22Rv1 (cell line): ENCODE results near the gene EXD3.

ENCODE experiments used
- H3K27ac ChIP-seq: fragments of 450-650 bp; 2 replicates; pipeline ENCODE4 v1.5.1; 2017
- ZFX ChIP-seq: fragments of 450-650 bp; IDR thresholded peaks from 2 replicates; pipeline ENCODE4 v1.6.1; 2017; ENCODE audit warnings: antibody characterized with exemption, borderline replicate concordance
- TF ChIP-seq, protein P1 (sequence below): fragments of 450-650 bp; IDR thresholded peaks from 2 replicates; pipeline ENCODE4 v1.5.1; 2017; ENCODE audit warnings: mild to moderate bottlenecking

EXD3 gene

DNA sequence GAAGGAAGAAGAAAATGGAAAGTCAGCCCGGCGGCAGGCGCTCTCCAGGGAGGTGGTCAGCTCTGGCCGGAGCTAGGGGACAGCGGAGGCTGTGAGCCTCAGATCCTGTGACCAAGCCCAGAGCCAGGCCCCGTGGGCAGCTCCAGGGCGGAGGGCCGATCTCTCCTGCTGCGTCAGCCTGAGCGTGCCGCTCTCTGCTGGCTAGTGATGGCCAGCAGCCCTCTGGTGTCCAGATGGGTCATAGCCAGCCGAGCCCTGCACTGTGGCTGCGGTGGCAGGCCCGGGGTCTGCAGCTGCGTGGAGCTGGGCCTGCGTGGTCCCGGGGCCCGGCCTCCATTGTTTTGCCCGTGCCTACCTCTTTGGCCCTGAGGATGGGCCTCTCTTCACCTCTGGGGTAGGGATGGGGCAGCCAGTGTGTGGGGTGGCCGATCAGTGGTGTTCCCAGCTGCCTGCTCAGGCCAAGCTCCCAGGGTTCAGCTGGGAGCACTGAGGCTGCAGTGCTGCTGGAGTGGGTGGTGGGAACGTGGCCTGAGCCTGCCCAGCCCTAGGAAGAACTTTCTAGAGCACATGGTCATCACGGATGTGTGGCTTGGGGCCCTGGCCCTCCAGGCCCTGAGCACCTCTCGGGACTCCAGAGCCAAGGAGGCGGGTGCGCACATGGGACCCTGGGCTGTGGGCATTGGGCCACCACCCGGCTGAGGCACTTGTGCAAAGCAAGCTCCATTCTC lies 103.8 kb downstream of the EXD3 start:
- no peak overlapping the region for H3K27ac ChIP-seq
- TF ChIP-seq, protein P1, sequence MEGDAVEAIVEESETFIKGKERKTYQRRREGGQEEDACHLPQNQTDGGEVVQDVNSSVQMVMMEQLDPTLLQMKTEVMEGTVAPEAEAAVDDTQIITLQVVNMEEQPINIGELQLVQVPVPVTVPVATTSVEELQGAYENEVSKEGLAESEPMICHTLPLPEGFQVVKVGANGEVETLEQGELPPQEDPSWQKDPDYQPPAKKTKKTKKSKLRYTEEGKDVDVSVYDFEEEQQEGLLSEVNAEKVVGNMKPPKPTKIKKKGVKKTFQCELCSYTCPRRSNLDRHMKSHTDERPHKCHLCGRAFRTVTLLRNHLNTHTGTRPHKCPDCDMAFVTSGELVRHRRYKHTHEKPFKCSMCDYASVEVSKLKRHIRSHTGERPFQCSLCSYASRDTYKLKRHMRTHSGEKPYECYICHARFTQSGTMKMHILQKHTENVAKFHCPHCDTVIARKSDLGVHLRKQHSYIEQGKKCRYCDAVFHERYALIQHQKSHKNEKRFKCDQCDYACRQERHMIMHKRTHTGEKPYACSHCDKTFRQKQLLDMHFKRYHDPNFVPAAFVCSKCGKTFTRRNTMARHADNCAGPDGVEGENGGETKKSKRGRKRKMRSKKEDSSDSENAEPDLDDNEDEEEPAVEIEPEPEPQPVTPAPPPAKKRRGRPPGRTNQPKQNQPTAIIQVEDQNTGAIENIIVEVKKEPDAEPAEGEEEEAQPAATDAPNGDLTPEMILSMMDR, result 0 out of 2 replicates have a peak, but pooled peaks have one; percentile 7
- no peak for TF ChIP-seq ZFX

DNA sequence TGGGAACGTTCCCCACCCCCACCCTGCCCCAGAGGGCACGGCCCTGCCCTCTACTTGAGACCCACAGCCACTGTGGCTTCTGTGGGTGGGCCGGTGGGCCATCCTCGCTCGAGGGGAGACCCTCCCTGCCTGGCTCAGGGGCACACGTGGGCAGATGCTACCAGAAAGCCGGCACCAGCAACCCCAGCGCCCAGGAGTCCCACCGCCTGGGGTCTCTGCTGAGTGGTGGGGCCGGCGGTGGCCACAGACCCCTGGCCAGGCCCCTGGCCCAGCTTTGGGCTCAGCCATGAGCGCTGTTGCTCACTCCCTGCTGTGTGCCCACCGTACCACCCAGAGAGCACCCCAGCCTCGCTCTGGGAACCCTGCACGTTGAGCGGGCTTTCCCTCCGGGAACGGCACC lies 104.4 kb downstream of the EXD3 start:
- TF ChIP-seq ZFX, result no peak
- TF ChIP-seq, protein P1, result no peak
- H3K27ac ChIP-seq, result no peak overlapping the region

DNA sequence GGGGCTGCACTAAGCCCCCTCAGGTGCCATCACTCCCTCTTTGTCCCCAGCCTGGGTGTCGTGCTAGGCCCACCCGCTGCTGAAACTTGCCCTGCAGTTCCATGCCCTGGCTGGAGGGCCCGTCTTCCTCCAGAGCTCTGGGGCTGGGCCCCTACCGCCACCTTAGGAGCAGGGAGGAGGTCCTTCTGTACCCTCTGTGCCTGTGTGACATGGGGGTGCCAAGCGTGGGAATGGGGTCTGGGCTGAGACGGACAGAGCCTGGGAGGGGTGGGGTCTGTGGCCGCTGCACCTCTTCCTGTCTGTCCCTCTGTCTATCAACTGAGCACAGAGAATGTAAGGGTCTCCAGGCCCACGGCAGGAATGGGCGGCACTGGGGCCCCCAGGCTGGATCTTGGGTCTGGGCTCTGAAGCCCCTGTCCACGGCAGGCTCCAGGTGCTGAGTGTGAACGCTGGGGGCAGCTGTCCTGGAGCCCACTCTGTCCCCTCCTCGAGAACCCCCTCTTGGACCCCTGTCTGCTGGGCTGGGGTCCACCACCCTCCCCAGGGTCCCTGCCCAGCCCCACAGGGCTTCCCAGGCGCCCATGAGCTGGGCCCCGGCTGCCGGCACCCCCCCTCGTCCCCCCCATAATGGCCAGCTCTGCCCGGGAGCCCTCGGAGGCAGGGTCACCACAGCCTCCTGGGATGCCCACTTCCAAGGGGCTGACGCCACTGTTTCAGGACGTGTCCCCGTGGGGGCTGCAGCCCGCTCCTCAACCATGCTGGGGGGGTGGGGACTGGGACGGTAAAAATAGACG lies 105.0 kb downstream of the EXD3 start:
- H3K27ac ChIP-seq, result peak overlapping the region; percentile 81; the same call in 1 of the 2 replicates
- TF ChIP-seq, protein P1, result no peak
- TF ChIP-seq ZFX, result no peak

DNA sequence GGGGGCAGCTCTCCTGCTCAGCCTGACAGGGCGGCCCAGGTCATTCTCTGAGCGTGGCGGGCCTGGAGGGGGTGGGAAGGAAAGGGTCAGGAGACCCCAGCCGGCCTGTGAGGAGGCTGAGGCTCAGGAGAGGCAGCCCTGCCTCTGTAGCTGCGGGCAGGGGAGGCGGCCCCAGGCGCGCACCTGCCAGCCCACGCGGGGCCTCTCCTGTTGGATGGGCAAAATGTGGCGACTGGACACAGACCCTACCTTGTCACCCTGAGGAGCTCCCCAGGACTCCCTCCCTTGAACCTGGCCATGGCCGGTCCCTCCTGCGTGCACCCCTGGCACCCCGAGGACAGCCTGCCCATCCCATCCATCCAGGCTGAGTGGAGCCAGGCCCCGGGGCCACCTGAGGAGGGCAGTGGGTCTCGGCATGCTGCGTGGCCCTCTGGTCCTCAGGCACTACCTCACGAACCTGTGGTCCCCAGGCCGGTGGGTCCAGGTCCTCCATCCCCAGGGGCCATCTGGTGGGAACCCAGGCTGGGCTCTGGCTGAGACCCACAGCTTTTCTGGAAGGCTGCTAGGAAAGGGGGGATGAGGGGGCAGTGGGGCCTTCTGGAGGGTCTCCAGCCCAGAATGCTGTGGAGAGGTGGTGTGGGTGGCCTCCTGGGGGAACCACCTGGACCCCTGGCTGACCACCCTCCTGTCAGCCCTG lies 105.8 kb downstream of the EXD3 start:
- TF ChIP-seq, protein P1, result no peak
- TF ChIP-seq ZFX, result no peak
- peak overlapping the region; percentile 81 for H3K27ac ChIP-seq

DNA sequence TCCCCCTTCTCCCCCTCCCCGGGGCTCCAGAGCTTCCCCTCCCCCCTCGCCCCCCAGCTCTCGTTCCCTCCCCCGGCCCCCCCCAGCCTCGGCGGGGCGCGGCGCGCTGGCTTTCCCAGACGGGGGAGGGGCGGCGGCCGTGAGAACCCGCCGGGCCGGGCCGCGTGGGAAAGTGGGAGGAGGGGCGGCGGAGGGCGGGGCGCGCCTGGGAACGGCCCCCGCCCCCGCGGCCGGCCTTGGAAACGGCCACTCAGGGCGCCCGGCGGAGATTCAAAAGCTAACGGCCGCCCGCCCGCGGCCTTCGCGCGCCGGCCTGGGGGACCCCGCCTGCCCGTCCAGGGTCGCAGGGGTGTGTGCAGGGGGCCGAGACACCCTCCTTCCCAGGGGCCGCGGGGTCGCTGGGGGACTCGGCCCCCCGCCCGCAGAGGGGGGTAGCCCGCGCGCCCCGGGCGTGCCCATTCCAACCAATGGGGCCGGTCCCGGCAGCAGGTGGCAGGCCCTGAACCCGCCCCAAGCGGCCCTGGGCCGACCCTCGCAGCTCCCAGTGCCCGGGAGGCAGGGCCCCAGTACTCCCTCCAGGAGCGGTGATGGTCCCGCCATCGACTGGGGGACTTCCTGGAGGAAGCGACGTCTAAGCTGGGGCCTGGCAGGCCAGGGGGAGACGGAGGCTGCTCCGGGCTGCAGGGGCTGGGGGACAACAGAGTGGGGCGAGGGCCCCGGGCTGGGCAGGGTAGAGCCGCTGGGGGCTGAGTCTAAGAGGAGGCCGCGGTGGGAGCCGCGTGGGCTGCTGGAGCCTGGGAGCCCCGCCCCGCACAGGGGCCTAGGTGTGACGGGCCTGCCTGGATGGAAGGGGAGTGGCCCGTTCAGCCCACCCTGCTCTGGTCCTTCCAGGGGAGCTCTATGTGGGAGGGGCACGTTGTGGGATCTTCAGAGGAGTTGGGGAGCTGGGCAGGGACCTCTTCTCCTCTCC lies 106.7 kb downstream of the EXD3 start:
- peak overlapping the region; percentile 81 for H3K27ac ChIP-seq
- no peak for TF ChIP-seq ZFX
- TF ChIP-seq, protein P1, result no peak

DNA sequence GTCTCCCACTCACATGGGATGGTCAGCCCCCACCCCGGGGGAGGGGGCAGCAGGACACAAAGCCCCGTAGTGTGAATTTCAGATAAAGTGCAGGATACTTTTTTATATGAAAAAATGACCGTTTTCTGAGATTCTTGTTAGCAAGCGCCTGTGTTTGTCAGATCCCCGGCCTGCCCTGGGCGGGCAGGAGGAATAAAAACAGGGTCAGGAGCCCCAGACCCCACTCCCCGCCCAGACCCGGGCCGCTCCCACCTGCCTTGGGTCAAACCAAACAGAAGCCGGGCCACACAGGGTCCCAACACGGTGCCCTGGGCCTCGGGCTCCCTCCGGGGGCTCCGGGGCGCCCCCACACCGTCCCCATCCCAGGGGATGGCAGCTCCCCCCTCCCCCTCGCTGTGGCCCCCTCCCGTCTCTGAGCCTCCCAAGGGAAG lies 107.4 kb downstream of the EXD3 start:
- no peak for TF ChIP-seq ZFX
- TF ChIP-seq, protein P1, result no peak
- peak overlapping the region; percentile 81 for H3K27ac ChIP-seq
